Panc1 (cell line): Measurements from ENCODE around the gene ZNF622.

Experiments
- POLR2AphosphoS5 ChIP-seq: IDR thresholded peaks from 2 replicates; pipeline ENCODE4 v1.6.1; 2012; ENCODE audit warnings: mild to moderate bottlenecking, low read depth, low read length, moderate library complexity
- TF ChIP-seq, protein P1 (sequence below): fragments of 450-650 bp; IDR thresholded peaks from 2 replicates; pipeline ENCODE4 v1.5.1; 2017; ENCODE audit warnings: mild to moderate bottlenecking

DNA sequence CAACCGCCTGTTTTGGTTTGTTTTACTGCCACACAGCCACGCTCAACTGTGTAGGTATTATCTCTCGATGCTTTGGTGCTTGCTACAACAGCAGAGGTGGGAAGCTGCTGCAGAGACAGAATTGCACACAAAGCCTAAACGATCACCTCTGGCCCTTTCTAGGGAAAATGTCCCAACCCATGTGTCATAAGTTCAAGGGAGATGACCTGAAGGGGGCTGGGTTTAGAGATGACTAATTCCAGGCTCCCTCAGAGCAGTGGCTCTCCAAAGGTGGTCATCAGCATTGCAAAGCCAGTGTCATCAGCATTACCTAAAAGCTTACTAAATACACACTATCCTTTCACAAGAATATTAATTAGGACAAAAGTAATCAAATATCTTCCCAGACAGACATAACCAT is 10.9 kb downstream of the ZNF622 start:
- TF ChIP-seq, protein P1, sequence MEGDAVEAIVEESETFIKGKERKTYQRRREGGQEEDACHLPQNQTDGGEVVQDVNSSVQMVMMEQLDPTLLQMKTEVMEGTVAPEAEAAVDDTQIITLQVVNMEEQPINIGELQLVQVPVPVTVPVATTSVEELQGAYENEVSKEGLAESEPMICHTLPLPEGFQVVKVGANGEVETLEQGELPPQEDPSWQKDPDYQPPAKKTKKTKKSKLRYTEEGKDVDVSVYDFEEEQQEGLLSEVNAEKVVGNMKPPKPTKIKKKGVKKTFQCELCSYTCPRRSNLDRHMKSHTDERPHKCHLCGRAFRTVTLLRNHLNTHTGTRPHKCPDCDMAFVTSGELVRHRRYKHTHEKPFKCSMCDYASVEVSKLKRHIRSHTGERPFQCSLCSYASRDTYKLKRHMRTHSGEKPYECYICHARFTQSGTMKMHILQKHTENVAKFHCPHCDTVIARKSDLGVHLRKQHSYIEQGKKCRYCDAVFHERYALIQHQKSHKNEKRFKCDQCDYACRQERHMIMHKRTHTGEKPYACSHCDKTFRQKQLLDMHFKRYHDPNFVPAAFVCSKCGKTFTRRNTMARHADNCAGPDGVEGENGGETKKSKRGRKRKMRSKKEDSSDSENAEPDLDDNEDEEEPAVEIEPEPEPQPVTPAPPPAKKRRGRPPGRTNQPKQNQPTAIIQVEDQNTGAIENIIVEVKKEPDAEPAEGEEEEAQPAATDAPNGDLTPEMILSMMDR = no peak
- TF ChIP-seq POLR2AphosphoS5 = no peak
